GM12892 (cell line): ENCODE results near the gene AHSA1.

Source experiments
- DNase-seq: peaks from one replicate; pipeline ENCODE4 v3.0.0; 2011; ENCODE audit not compliant: insufficient read length
- FAIRE-seq: peaks from 2 replicates; lab custom pipeline; 2011; peaks lifted over from hg19 to GRCh38; lab: Jason Lieb, UNC
- POLR2A ChIP-seq: IDR thresholded peaks from 2 replicates; pipeline ENCODE4 v1.6.1; 2011; ENCODE audit warnings: low read depth, low read length, control low read depth
- POLR2AphosphoS5 ChIP-seq: IDR thresholded peaks from 2 replicates; pipeline ENCODE4 v1.6.1; 2011; ENCODE audit warnings: low read depth, low read length, control low read depth
- TAF1 ChIP-seq: IDR thresholded peaks from 2 replicates; pipeline ENCODE4 v1.6.1; 2011; ENCODE audit warnings: low read depth, mild to moderate bottlenecking, control low read depth, low read length, borderline replicate concordance

Gene AHSA1

GRCh38 chr14:77442196-77442595 lies 15.7 kb upstream of the AHSA1 start:
- no peak for TF ChIP-seq TAF1
- TF ChIP-seq POLR2AphosphoS5 = no peak
- no peak for TF ChIP-seq POLR2A
- FAIRE-seq (no peak), DNase-seq (no peak)

- FAIRE-seq = no peak
- TF ChIP-seq POLR2A (no peak), POLR2AphosphoS5 (no peak), TAF1 (no peak)
- no peak for DNase-seq
These were observed 1.8 kb upstream of the AHSA1 start for GRCh38 chr14:77455966-77456640.

GRCh38 chr14:77457115-77457521 lies 775 bp upstream of the AHSA1 start:
- TF ChIP-seq POLR2AphosphoS5 (peak; percentile 77), TAF1 (no peak), POLR2A (peak; percentile 84; the same call in 1 of the 2 replicates)
- no peak for DNase-seq
- FAIRE-seq = no peak

GRCh38 chr14:77458249-77458950 lies 507 bp downstream of the AHSA1 start:
- FAIRE-seq = no peak
- no peak for DNase-seq
- no peak for TF ChIP-seq TAF1
- TF ChIP-seq POLR2AphosphoS5 = 0 out of 2 replicates have a peak, but pooled peaks have one; percentile 2

- TF ChIP-seq POLR2AphosphoS5 (no peak), TAF1 (no peak), POLR2A (no peak)
- DNase-seq (no peak), FAIRE-seq (no peak)
These were observed 1.3 kb downstream of the AHSA1 start for GRCh38 chr14:77459072-77459723.

- no peak for TF ChIP-seq TAF1
- TF ChIP-seq POLR2AphosphoS5 = no peak
- no peak for TF ChIP-seq POLR2A
- DNase-seq (no peak), FAIRE-seq (no peak)
These were observed 9.9 kb downstream of the AHSA1 start for GRCh38 chr14:77467801-77468200.

GRCh38 chr14:77469067-77469505 lies 11.2 kb downstream of the AHSA1 start:
- FAIRE-seq (no peak), DNase-seq (no peak)
- no peak for TF ChIP-seq POLR2AphosphoS5
- no peak for TF ChIP-seq TAF1
- TF ChIP-seq POLR2A = no peak

GRCh38 chr14:77469539-77469938 lies 11.6 kb downstream of the AHSA1 start:
- TF ChIP-seq POLR2AphosphoS5 = 0 out of 2 replicates have a peak, but pooled peaks have one; percentile 9
- no peak for TF ChIP-seq TAF1
- FAIRE-seq = no peak
- no peak for DNase-seq

GRCh38 chr14:77470224-77470870 lies 12.5 kb downstream of the AHSA1 start:
- FAIRE-seq = no peak
- DNase-seq = no peak
- TF ChIP-seq TAF1 (no peak), POLR2AphosphoS5 (no peak), POLR2A (no peak)

GRCh38 chr14:77473921-77474320 lies 16.0 kb downstream of the AHSA1 start:
- no peak for DNase-seq
- TF ChIP-seq POLR2AphosphoS5 = no peak
- TF ChIP-seq TAF1 = no peak
- no peak for TF ChIP-seq POLR2A
- no peak for FAIRE-seq
